GM12878 (cell line): ENCODE results near the gene TMEM236. TPM values are rescaled to one million over a fixed set of nuclear protein-coding genes. Genes with fewer than 3 reads are reported as not detected.

Experiments used
- ASH2L ChIP-seq: fragments of 300-600, 200-600 bp; sonication (generic); IDR thresholded peaks from 2 replicates; pipeline ENCODE4 v1.6.1; 2017; ENCODE audit warnings: low read depth, mild to moderate bottlenecking, borderline replicate concordance
- BACH1 ChIP-seq: fragments of 450-650 bp; IDR thresholded peaks from 2 replicates; pipeline ENCODE4 v1.6.1; 2017; ENCODE audit warnings: mild to moderate bottlenecking, borderline replicate concordance
- BCLAF1 ChIP-seq: fragments of 450-650 bp; IDR thresholded peaks from 2 replicates; pipeline ENCODE4 v1.6.1; 2017; ENCODE audit warnings: antibody characterized with exemption, mild to moderate bottlenecking, moderate library complexity
- EGR1 ChIP-seq, 2 experiments: IDR thresholded peaks; 1 replicate in 1 of 2; 2 replicates in 1 of 2; pipeline ENCODE4 v1.6.1; 2011 to 2012; ENCODE audit warnings: low read depth in 2 of 2, low read length in 2 of 2, borderline replicate concordance in 1 of 2, mild to moderate bottlenecking in 1 of 2, moderate library complexity in 1 of 2
- FOXM1 ChIP-seq: IDR thresholded peaks from 2 replicates; pipeline ENCODE4 v1.6.1; 2012; ENCODE audit warnings: low read depth, mild to moderate bottlenecking, inconsistent platforms, low read length, moderate library complexity
- HDAC6 ChIP-seq: fragments of 200-600 bp; sonication (generic); IDR thresholded peaks from one replicate; pipeline ENCODE4 v1.8.0; 2017; ENCODE audit warnings: antibody characterized with exemption; ENCODE audit not compliant: unreplicated experiment
- MXI1 ChIP-seq: fragments of 150-350 bp; IDR thresholded peaks from 2 replicates; pipeline ENCODE4 v1.6.1; 2011; ENCODE audit warnings: low read depth, mild to moderate bottlenecking, inconsistent platforms, low read length, improper control_type of control experiment
- PAX5 ChIP-seq: IDR thresholded peaks from 2 replicates; pipeline ENCODE4 v1.6.1; 2011; ENCODE audit warnings: low read depth, low read length, borderline replicate concordance
- RB1 ChIP-seq: fragments of 450-650 bp; formaldehyde crosslinking; IDR thresholded peaks from 2 replicates; pipeline ENCODE4 v1.6.1; 2017; ENCODE audit warnings: mild to moderate bottlenecking, borderline replicate concordance
- SUZ12 ChIP-seq: fragments of 200-600 bp; sonication (generic); IDR thresholded peaks from one replicate; pipeline ENCODE4 v1.6.1; 2018; ENCODE audit warnings: antibody characterized with exemption, mild to moderate bottlenecking; ENCODE audit not compliant: unreplicated experiment
- TCF7 ChIP-seq: IDR thresholded peaks from 2 replicates; pipeline ENCODE4 v1.6.1; 2014; ENCODE audit warnings: antibody characterized with exemption, borderline replicate concordance
- ZNF384 ChIP-seq: IDR thresholded peaks from 2 replicates; pipeline ENCODE4 v1.6.1; 2012; ENCODE audit warnings: low read depth, mild to moderate bottlenecking, low read length, improper control_type of control experiment, borderline replicate concordance
- polyA plus RNA-seq, 11 experiments: library from polyadenylated mRNA; depleted of rRNA in 4 of 11; unstranded in 6 of 11; stranded (reverse) in 5 of 11; fragments of >200 nt; fragmentation: Nextera tagmentation in 4 of 11; fragmentation: Illumina TruSeq in 1 of 11; extraction: Ambion mirVana in 4 of 11; extraction: Trizol in 1 of 11; gene quantifications; 1 replicate in 1 of 11; 2 replicates in 10 of 11; pipeline versions ENCODE4 v1.2.1 to v1.2.3, GENCODE V29; 2011 to 2016; ENCODE audit warnings: inconsistent platforms in 2 of 11, missing spikeins in 2 of 11, low read depth in 1 of 11
- total RNA-seq, 4 experiments: library from RNA; depleted of rRNA in 3 of 4; stranded (reverse); fragments of >200 nt in 3 of 4; fragmentation: Illumina TruSeq in 1 of 4; extraction: Trizol in 1 of 4; gene quantifications; 2 replicates each; pipeline versions ENCODE4 v1.2.1 to v1.2.3, GENCODE V29; 2013 to 2021

The TMEM236 gene
- total and polyA plus RNA-seq, 10 of the 15 experiments (the other 5 are each of a cell fraction or from before 2014, with no cell fraction given), result 0.03 TPM; not detected in 9

GRCh38 chr10:17784688-17785087 lies 32.7 kb downstream of the TMEM236 start (continued):
- TF ChIP-seq BCLAF1 (no peak), ASH2L (no peak), PAX5 (no peak), HDAC6 (no peak), BACH1 (no peak), SUZ12 (no peak), TCF7 (no peak), EGR1 (IDR thresholded peaks at IDR 0.05; ENCODE audit: borderline replicate concordance in 1 of 2, low read depth in 2 of 2, low read length in 2 of 2) (no peak), MXI1 (no peak), FOXM1 (no peak), ZNF384 (no peak), RB1 (no peak)
